Heart left ventricle (tissue), 16 donors: Measurements from ENCODE around the gene ATP9A. TPM values are rescaled to one million over a fixed set of nuclear protein-coding genes. Genes with fewer than 3 reads are reported as not detected.

Experiments used
- ATAC-seq, 4 donors: fragments of 200-7000 bp; cut with Tn5 transposase; one replicate each; pipeline ENCODE4 v1.9.1; 2020 to 2022; ENCODE audit warnings: moderate library complexity in 4 of 4, mild to moderate bottlenecking in 3 of 4, moderate number of reproducible peaks in 1 of 4
- DNase-seq, 5 donors: peaks; one replicate each; pipeline ENCODE4 v3.0.0-alpha.2; 2020
- H3K27ac ChIP-seq, 12 donors: fragments of 200-600 bp; sonication (generic) in 4 of 12; one replicate each; pipeline versions ENCODE4 v1.5.0 to v1.8.0; 2016 to 2022; ENCODE audit warnings: mild to moderate bottlenecking in 2 of 12
- H3K27me3 ChIP-seq, 9 donors: fragments of 200-600 bp; sonication (generic) in 2 of 9; one replicate each; pipeline versions ENCODE4 v1.5.1 to v1.8.0; 2016 to 2022; ENCODE audit warnings: mild to moderate bottlenecking in 3 of 9
- H3K36me3 ChIP-seq, 9 donors: fragments of 200-600 bp; sonication (generic) in 2 of 9; one replicate each; pipeline versions ENCODE4 v1.5.0 to v1.8.0; 2018 to 2022; ENCODE audit warnings: mild to moderate bottlenecking in 2 of 9
- H3K4me1 ChIP-seq, 12 donors: fragments of 200-600 bp; sonication (generic) in 4 of 12; one replicate each; pipeline versions ENCODE4 v1.5.0 to v1.8.0; 2016 to 2022; ENCODE audit warnings: mild to moderate bottlenecking in 3 of 12
- H3K4me3 ChIP-seq, 12 donors: fragments of 200-600 bp; sonication (generic) in 4 of 12; one replicate each; pipeline versions ENCODE4 v1.5.0 to v1.8.0; 2017 to 2022; ENCODE audit warnings: mild to moderate bottlenecking in 9 of 12, moderate library complexity in 4 of 12
- H3K9me3 ChIP-seq, 12 donors: fragments of 200-600 bp; sonication (generic) in 4 of 12; one replicate each; pipeline versions ENCODE4 v1.5.0 to v1.8.0; 2016 to 2022; ENCODE audit warnings: mild to moderate bottlenecking in 1 of 12
- CTCF ChIP-seq, 12 donors: fragments of 200-600 bp; sonication (generic) in 4 of 12; IDR thresholded peaks; one replicate each; pipeline versions ENCODE4 v1.5.0 to v1.8.0; 2018 to 2022; ENCODE audit warnings: antibody characterized with exemption in 12 of 12, mild to moderate bottlenecking in 5 of 12
- POLR2A ChIP-seq, 2 donors: fragments of 450-650 bp; IDR thresholded peaks; one replicate each; pipeline ENCODE4 v1.6.1; 2017; ENCODE audit warnings: antibody characterized with exemption in 2 of 2, mild to moderate bottlenecking in 2 of 2, moderate library complexity in 2 of 2
- WGBS, 4 donors: extraction: QIAGEN DNeasy Blood & Tissue Kit in 2 of 4; methylation state at CpG; one replicate each; pipeline versions ENCODE4 v1.1.5 to v1.1.7; 2013 to 2018; 5-methylcytosine and 5-hydroxymethylcytosine counted together
- intact Hi-C, 10 donors: fragments of 100-400 bp; cut with DNase I; formaldehyde crosslinking; loops; one replicate each; pipeline versions ENCODE4 v1.11.1 to v1.14.2; 2022
- polyA plus RNA-seq, 2 donors: library from polyadenylated mRNA; stranded (reverse); fragments of 200-250 nt; gene quantifications; one replicate each; pipeline ENCODE4 v1.2.3, GENCODE V29; 2013
- total RNA-seq, 9 donors: library from RNA; depleted of rRNA in 2 of 9; stranded (reverse); fragments of >200 nt in 2 of 9; fragmentation: NEBNext Ultra II Directional in 3 of 9; extraction: Animal tissue kit (Norgen Biotek cat#: 25700) in 3 of 9; gene quantifications; one replicate each; pipeline versions ENCODE4 v1.1.0 to v1.2.4, GENCODE V29; 2016 to 2023
- donor health status: ischemic (EF 13 %, LVEDD 7.1; RV severe dilation, severe dysfunction).
- donor health status: healthy with polysubstance abuse.
- donor health status: DM: no; HTN: yes; CAD: no.
- donor health status: DM: no; HTN: no; CAD: no.
- donor health status: ischemic (EF 25% LVEDD 6.9; RV normal size, moderate dysfunction).
- donor health status: ischemic (EF 25% LVEDD 5.7; RV mildly dilated, moderate dysfunction).
- donor health status: healthy.
- donor health status: DM: yes; HTN: yes; CAD: no.
- donor health status: ischemic (EF 35%, LVEDD 5.7; RV mildly dilated, moderate dysfunction).
- donor health status: nonischemic (EF 11% LVEDD 7.7; RV severe dilation, severe dysfunction).
- donor health status: DM: yes; HTN: yes; CAD: no.
- donor health status: PGD.
- donor health status: ischemic (EF 29% LVEDD 5.4; RV normal size, mild dysfunction).
- donor health status: nonischemic (EF 23%, LVEDD 6.1; RV moderate dilation, normal function).

ATP9A gene
- total and polyA plus RNA-seq, 11 donors = 4.4 to 36.4 (median 27.6) TPM

DNA sequence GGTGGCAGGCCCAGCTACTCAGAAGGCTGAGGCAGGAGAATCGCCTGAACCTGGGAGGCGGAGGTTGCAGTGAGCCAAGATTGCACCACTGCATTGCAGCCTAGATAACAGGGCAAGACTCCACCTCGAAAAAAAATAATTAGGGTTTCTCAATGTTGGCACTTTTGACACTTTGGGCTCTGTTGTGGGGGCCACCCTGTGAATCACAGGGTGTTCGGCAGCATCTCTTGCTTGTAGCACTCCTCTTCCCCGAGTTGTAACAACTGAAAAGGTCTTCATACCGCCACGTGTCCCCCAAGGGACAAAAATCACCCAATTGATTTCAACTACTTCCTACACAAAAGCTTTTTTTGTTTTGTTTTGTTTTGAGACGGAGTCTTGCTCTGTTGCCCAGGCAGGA lies 172.4 kb downstream of the ATP9A start:
- ATAC-seq (no peak), DNase-seq (no peak)
- H3K9me3 ChIP-seq = no peaks in the 10 kb centered on the region
- no peak overlapping the region for H3K4me3 ChIP-seq
- WGBS, 4 donors = 77 to 91% (median 90%) methylated on average over 8 of the region's 8 CpGs
- TF ChIP-seq POLR2A (IDR thresholded peaks at IDR 0.05) = no peak
- TF ChIP-seq CTCF (IDR thresholded peaks at IDR 0.05) = no peak
- H3K36me3 ChIP-seq = peaks cover 0 to 23% (median 0%) of the 10 kb centered on the region in 9 donors
- no peak overlapping the region for H3K27ac ChIP-seq
- H3K27me3 ChIP-seq = no peaks in the 10 kb centered on the region
- intact Hi-C loops = loop anchor here in 9 of 10 donors (1.0 to 10.0 kb wide), 8 partner anchors 33 to 611 kb away; partner anchors contain the start of gene NFATC2 (in 1 of the 9)
- H3K4me1 ChIP-seq = peaks cover 0 to 14% (median 4%) of the 10 kb centered on the region in 12 donors

DNA sequence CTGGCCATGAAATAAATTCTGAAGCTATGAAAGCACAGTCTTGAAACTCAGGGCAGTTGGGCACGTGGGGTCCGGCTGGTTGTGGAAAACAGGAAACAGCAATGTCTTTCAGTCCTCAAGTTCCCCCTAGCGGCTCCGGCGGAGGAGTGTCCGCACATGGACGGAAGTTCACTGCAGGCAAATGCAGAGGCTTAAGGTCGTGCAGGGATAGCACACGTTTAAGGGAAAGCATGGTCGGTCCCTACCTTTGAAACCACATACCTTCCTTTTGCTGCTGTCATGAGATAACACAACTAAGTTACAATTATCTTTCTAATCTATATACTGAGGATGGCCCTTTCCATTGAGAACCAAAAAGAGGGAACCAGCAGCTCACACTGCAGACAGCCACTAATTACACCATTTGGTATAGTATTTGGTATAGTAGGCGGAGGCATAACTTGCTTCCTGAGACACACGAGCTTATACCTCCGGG lies 173.1 kb downstream of the ATP9A start:
- TF ChIP-seq CTCF (IDR thresholded peaks at IDR 0.05) (peak; percentile 81 to 92 (median 87)), POLR2A (IDR thresholded peaks at IDR 0.05) (no peak)
- Histone ChIP-seq H3K27me3 (no peaks in the 10 kb centered on the region), H3K9me3 (no peaks in the 10 kb centered on the region), H3K4me1 (peaks cover 0 to 14% (median 4%) of the 10 kb centered on the region in 12 donors), H3K27ac (peak overlapping the region in 2 of 12 donors; percentile 1 to 7), H3K4me3 (peak overlapping the region in 1 of 12 donors; percentile 17), H3K36me3 (peaks cover 0 to 20% (median 0%) of the 10 kb centered on the region in 9 donors)
- 5 to 10% (median 7%) methylated on average over 13 of the region's 13 CpGs for WGBS, 4 donors
- DNase-seq (peak; percentile 86 to 92 (median 89)), ATAC-seq (peak; percentile 96 to 99 (median 97))
- intact Hi-C loops = loop anchor here in 9 of 10 donors (1.0 to 10.0 kb wide), 8 partner anchors 32 to 610 kb away; partner anchors contain the start of gene NFATC2 (in 1 of the 9)

- peaks cover 0 to 14% (median 0%) of the 10 kb centered on the region in 9 donors for H3K36me3 ChIP-seq
- ATAC-seq (no peak), DNase-seq (no peak)
- H3K27ac ChIP-seq = peak overlapping the region in 3 of 12 donors; percentile 1 to 35 (median 25)
- intact Hi-C loops = loop anchor here in 9 of 10 donors (1.0 to 10.0 kb wide), 8 partner anchors 32 to 610 kb away; partner anchors contain the start of gene NFATC2 (in 1 of the 9)
- TF ChIP-seq CTCF (IDR thresholded peaks at IDR 0.05) = no peak
- no peak for TF ChIP-seq POLR2A (IDR thresholded peaks at IDR 0.05)
- 65 to 69% (median 68%) methylated on average over 12 of the region's 12 CpGs for WGBS, 4 donors
- H3K4me3 ChIP-seq = peak overlapping the region in 1 of 12 donors; percentile 17
- no peaks in the 10 kb centered on the region for H3K27me3 ChIP-seq
- no peaks in the 10 kb centered on the region for H3K9me3 ChIP-seq
- H3K4me1 ChIP-seq = peaks cover 0 to 14% (median 4%) of the 10 kb centered on the region in 12 donors
These were observed 173.7 kb downstream of the ATP9A start for GRCh38 chr20:51594236-51595057.

DNA sequence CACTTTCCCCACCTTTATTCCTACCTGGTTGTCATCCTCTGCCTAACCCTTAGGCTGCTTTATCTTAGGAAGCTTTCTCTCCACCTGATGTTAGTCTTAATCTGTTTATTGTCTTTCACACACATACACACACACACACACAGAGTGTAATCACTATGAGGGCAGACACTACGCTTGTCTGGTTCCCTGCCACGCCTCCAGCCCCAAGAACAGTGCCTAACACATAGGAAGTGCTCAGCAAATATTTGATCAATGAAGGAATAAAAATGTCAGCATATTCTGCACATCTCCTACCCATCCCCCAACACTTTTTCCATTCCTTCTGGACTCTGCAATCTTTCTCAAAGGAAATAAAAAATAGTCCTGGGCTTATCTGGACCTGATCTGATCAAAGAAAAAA lies 174.6 kb downstream of the ATP9A start:
- H3K9me3 ChIP-seq = no peaks in the 10 kb centered on the region
- DNase-seq (no peak), ATAC-seq (no peak)
- peaks cover 0 to 14% (median 4%) of the 10 kb centered on the region in 12 donors for H3K4me1 ChIP-seq
- H3K4me3 ChIP-seq = no peak overlapping the region
- intact Hi-C loops = loop anchor here in 8 of 10 donors (1.0 to 10.0 kb wide), 4 partner anchors 49 to 609 kb away; partner anchors contain the start of gene NFATC2 (in 1 of the 8)
- H3K36me3 ChIP-seq = peaks cover 0 to 5% (median 0%) of the 10 kb centered on the region in 9 donors
- H3K27me3 ChIP-seq = no peaks in the 10 kb centered on the region
- 92 to 99% (median 99%) methylated on average over 2 of the region's 2 CpGs for WGBS, 4 donors
- H3K27ac ChIP-seq = no peak overlapping the region
- TF ChIP-seq CTCF (IDR thresholded peaks at IDR 0.05) (no peak), POLR2A (IDR thresholded peaks at IDR 0.05) (no peak)
